ENCODE data around the gene SLC37A1.

Gene SLC37A1

DNA sequence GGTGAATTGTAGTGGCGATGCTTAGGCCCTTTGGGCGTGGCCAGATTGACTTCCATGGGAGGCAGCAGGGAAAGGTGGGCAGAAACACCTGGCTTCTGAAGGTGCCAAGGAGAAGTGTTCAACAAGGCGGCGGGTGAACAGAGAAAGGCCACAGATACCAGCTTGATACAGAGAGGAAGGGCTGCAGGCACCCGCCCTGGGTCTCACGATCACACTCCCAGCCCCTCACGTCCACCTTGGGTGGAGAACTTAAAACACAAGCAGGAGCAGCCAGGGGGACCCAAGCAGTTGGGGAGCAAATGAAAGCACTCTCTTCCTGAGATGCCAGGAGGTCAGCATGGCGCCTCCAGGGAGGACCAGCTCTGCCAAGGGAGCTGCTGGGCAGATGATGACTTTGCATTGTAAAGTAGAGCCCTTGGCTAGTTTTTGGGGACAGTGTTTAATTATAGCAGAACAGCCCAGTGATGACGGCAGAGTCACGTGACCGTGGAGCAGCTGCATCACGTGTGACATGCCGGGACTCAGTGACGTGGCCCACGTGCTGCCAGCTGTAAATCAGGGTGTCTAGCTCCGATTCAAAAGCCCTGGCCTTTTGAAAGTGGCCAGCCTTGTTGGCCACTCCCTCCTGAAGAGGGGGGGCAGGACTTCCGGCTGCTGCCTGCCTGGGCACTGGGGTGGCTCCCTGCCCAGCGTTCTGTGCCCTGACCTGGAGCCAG, 19.0 kb downstream of the SLC37A1 start:
- Histone ChIP-seq H3K4me2 (ENCODE audit: low read depth, low read length, poor library complexity, severe bottlenecking) (no peak overlapping the region), H3K27me3 (ENCODE audit: insufficient read depth, low read length, poor library complexity, severe bottlenecking) (no peaks in the 10 kb centered on the region), H3K9ac (ENCODE audit: low read depth, low read length, poor library complexity, severe bottlenecking) (no peak overlapping the region), H3K4me1 (ENCODE audit: insufficient read depth, low read length, poor library complexity, severe bottlenecking) (peaks cover 25% of the 10 kb centered on the region), H3K9me2 (replicated peaks; ENCODE audit: low read depth, low read length) (no peaks in the 10 kb centered on the region), H3F3A (ENCODE audit: low read depth) (0 out of 2 replicates have a peak, but pooled peaks cover under 1% of the 10 kb centered on the region), H2AFZ (ENCODE audit: low read length) (no peak overlapping the region), H3K4me3 (ENCODE audit: low read length, poor library complexity, severe bottlenecking) (no peak overlapping the region), H3K36me3 (ENCODE audit: insufficient read depth, low read length) (peaks cover 93% of the 10 kb centered on the region), H3K79me2 (ENCODE audit: insufficient read depth, low read length) (peaks cover 80% of the 10 kb centered on the region), H3K9me3 (ENCODE audit: insufficient read depth, low read depth, low read length) (no peaks in the 10 kb centered on the region), H4K20me1 (ENCODE audit: insufficient read depth, low read length, poor library complexity, severe bottlenecking) (peaks cover 12% of the 10 kb centered on the region)
- no peak for TF ChIP-seq EZH2phosphoT487 (IDR thresholded peaks at IDR 0.05; ENCODE audit: borderline replicate concordance)
- TF ChIP-seq, protein P1, sequence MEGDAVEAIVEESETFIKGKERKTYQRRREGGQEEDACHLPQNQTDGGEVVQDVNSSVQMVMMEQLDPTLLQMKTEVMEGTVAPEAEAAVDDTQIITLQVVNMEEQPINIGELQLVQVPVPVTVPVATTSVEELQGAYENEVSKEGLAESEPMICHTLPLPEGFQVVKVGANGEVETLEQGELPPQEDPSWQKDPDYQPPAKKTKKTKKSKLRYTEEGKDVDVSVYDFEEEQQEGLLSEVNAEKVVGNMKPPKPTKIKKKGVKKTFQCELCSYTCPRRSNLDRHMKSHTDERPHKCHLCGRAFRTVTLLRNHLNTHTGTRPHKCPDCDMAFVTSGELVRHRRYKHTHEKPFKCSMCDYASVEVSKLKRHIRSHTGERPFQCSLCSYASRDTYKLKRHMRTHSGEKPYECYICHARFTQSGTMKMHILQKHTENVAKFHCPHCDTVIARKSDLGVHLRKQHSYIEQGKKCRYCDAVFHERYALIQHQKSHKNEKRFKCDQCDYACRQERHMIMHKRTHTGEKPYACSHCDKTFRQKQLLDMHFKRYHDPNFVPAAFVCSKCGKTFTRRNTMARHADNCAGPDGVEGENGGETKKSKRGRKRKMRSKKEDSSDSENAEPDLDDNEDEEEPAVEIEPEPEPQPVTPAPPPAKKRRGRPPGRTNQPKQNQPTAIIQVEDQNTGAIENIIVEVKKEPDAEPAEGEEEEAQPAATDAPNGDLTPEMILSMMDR (conservative IDR thresholded peaks at IDR 0.05; ENCODE audit: low read length) = no peak

DNA sequence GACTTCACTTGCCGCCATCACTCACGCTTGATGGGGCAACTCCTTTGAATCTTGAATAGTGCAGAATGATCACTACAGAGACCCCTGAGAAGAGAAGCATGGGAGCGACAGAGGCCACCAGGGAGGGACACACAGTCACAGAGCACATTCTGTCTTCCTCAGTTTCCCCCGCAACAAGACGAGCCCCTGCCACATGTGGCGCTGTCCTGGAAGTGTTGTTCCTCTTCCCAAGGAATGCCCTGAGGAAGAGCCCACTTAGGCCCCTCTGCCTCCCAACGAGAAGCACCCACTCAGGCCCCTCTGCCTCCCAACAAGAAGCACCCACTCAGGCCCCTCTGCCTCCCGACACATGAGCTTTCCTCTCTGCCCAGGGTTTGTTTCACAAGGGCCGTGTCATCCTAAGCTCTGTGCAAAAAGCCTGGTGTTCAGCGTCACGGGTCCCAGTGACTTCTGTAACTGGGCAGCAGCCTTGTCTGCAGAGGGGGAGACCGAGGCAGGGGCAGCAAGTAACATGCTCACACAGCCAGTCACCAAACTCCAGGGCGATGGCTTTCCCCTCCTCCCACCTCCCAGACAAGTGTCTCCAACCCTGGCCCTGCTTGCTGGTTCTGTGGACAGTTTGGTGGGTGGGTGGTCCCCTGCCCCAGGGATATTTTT, 19.8 kb downstream of the SLC37A1 start:
- no peak overlapping the region for H3K9ac ChIP-seq (ENCODE audit: low read depth, low read length, poor library complexity, severe bottlenecking)
- H3K27me3 ChIP-seq (ENCODE audit: insufficient read depth, low read length, poor library complexity, severe bottlenecking) = no peaks in the 10 kb centered on the region
- H3K79me2 ChIP-seq (ENCODE audit: insufficient read depth, low read length) = peaks cover 78% of the 10 kb centered on the region
- no peak overlapping the region for H3K4me3 ChIP-seq (ENCODE audit: low read length, poor library complexity, severe bottlenecking)
- H3K4me1 ChIP-seq (ENCODE audit: insufficient read depth, low read length, poor library complexity, severe bottlenecking) = peaks cover 18% of the 10 kb centered on the region
- H2AFZ ChIP-seq (ENCODE audit: low read length) = no peak overlapping the region
- TF ChIP-seq, protein P1 (conservative IDR thresholded peaks at IDR 0.05; ENCODE audit: low read length) = no peak
- TF ChIP-seq EZH2phosphoT487 (IDR thresholded peaks at IDR 0.05; ENCODE audit: borderline replicate concordance) = no peak
- H3K4me2 ChIP-seq (ENCODE audit: low read depth, low read length, poor library complexity, severe bottlenecking) = no peak overlapping the region
- no peaks in the 10 kb centered on the region for H3K9me2 ChIP-seq (replicated peaks; ENCODE audit: low read depth, low read length)
- H3K9me3 ChIP-seq (ENCODE audit: insufficient read depth, low read depth, low read length) = no peaks in the 10 kb centered on the region
- H4K20me1 ChIP-seq (ENCODE audit: insufficient read depth, low read length, poor library complexity, severe bottlenecking) = peaks cover 7% of the 10 kb centered on the region
- H3F3A ChIP-seq (ENCODE audit: low read depth) = no peaks in the 10 kb centered on the region
- peaks cover 97% of the 10 kb centered on the region for H3K36me3 ChIP-seq (ENCODE audit: insufficient read depth, low read length)

DNA sequence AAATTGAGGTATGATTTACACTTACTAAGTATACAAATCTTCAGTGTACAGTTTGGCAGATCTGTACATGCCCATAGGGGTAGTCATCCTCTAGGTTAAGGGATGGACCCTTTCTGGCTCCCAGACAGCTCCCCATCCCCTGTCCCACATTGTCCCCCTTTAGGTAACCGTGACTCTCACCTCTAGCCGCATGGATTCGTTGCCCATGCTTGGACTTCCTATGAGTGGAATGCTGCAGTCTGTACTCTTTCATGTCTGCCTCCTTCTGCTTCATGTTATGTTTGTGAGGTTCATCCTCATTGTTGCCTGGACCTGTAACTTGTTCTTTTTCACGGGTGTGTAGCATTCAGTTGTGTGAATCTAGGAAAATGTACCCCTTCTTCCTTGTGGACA, 20.3 kb downstream of the SLC37A1 start:
- no peaks in the 10 kb centered on the region for H3K27me3 ChIP-seq (ENCODE audit: insufficient read depth, low read length, poor library complexity, severe bottlenecking)
- H3F3A ChIP-seq (ENCODE audit: low read depth) = no peaks in the 10 kb centered on the region
- H4K20me1 ChIP-seq (ENCODE audit: insufficient read depth, low read length, poor library complexity, severe bottlenecking) = peaks cover 2% of the 10 kb centered on the region
- H3K9me2 ChIP-seq (replicated peaks; ENCODE audit: low read depth, low read length) = no peaks in the 10 kb centered on the region
- no peak overlapping the region for H2AFZ ChIP-seq (ENCODE audit: low read length)
- no peaks in the 10 kb centered on the region for H3K9me3 ChIP-seq (ENCODE audit: insufficient read depth, low read depth, low read length)
- TF ChIP-seq EZH2phosphoT487 (IDR thresholded peaks at IDR 0.05; ENCODE audit: borderline replicate concordance) = no peak
- TF ChIP-seq, protein P1 (conservative IDR thresholded peaks at IDR 0.05; ENCODE audit: low read length) = no peak
- no peak overlapping the region for H3K4me3 ChIP-seq (ENCODE audit: low read length, poor library complexity, severe bottlenecking)
- H3K4me2 ChIP-seq (ENCODE audit: low read depth, low read length, poor library complexity, severe bottlenecking) = no peak overlapping the region
- H3K9ac ChIP-seq (ENCODE audit: low read depth, low read length, poor library complexity, severe bottlenecking) = no peak overlapping the region
- H3K79me2 ChIP-seq (ENCODE audit: insufficient read depth, low read length) = peaks cover 73% of the 10 kb centered on the region
- H3K36me3 ChIP-seq (ENCODE audit: insufficient read depth, low read length) = peaks cover 99% of the 10 kb centered on the region
- peaks cover 14% of the 10 kb centered on the region for H3K4me1 ChIP-seq (ENCODE audit: insufficient read depth, low read length, poor library complexity, severe bottlenecking)

All from Loucy (cell line).